IMR-90 (cell line): Measurements from ENCODE around the gene ZNF296.

Experiments used
- BHLHE40 ChIP-seq: fragments of 150-350 bp; IDR thresholded peaks from 2 replicates; pipeline ENCODE4 v1.6.1; 2016; ENCODE audit warnings: mild to moderate bottlenecking, low read depth, low read length
- FOS ChIP-seq: fragments of 150-350 bp; IDR thresholded peaks from 2 replicates; pipeline ENCODE4 v1.6.1; 2016; ENCODE audit warnings: low read depth, low read length
- MXI1 ChIP-seq: IDR thresholded peaks from 2 replicates; pipeline ENCODE4 v1.6.1; 2012; ENCODE audit warnings: low read depth, mild to moderate bottlenecking, low read length, moderate library complexity, borderline replicate concordance
- POLR2A ChIP-seq: IDR thresholded peaks from 2 replicates; pipeline ENCODE4 v1.6.1; 2012; ENCODE audit warnings: mild to moderate bottlenecking, low read depth, low read length
- TF ChIP-seq, protein P1 (sequence below): conservative IDR thresholded peaks from 2 replicates; pipeline ENCODE4 v1.5.1; 2012; ENCODE audit warnings: mild to moderate bottlenecking, low read depth, low read length, improper control_type of control experiment

GRCh38 chr19:45076029-45076850 is at the start of gene ZNF296:
- no peak for TF ChIP-seq FOS
- TF ChIP-seq POLR2A: no peak
- TF ChIP-seq, protein P1, sequence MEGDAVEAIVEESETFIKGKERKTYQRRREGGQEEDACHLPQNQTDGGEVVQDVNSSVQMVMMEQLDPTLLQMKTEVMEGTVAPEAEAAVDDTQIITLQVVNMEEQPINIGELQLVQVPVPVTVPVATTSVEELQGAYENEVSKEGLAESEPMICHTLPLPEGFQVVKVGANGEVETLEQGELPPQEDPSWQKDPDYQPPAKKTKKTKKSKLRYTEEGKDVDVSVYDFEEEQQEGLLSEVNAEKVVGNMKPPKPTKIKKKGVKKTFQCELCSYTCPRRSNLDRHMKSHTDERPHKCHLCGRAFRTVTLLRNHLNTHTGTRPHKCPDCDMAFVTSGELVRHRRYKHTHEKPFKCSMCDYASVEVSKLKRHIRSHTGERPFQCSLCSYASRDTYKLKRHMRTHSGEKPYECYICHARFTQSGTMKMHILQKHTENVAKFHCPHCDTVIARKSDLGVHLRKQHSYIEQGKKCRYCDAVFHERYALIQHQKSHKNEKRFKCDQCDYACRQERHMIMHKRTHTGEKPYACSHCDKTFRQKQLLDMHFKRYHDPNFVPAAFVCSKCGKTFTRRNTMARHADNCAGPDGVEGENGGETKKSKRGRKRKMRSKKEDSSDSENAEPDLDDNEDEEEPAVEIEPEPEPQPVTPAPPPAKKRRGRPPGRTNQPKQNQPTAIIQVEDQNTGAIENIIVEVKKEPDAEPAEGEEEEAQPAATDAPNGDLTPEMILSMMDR: no peak
- peak; percentile 72 for TF ChIP-seq BHLHE40
- TF ChIP-seq MXI1: no peak
